Liver (tissue), 9 donors: ENCODE results near the gene SOCS4. TPM values are rescaled to one million over a fixed set of nuclear protein-coding genes. Genes with fewer than 3 reads are reported as not detected.
"Not testable (repeated sequence)": the region's sequence is repeated elsewhere in the genome, so short reads cannot be mapped to it uniquely, and the experiment has no call there.

ENCODE experiments used
- DNase-seq: peaks from one replicate; pipeline ENCODE4 v3.0.0-alpha.2; 2017; ENCODE audit warnings: low spot score
- H3K27ac ChIP-seq, 2 donors: one replicate each; pipeline ENCODE4 v1.7.0; 2013; ENCODE audit warnings: inconsistent platforms in 2 of 2, low read length in 2 of 2, control low read depth in 1 of 2, low read depth in 1 of 2, mild to moderate bottlenecking in 1 of 2
- H3K27me3 ChIP-seq, 4 donors: one replicate each; pipeline versions ENCODE4 v1.6.1 to v1.7.0; 2013; ENCODE audit warnings: low read length in 3 of 4, inconsistent platforms in 1 of 4, mild to moderate bottlenecking in 1 of 4, moderate library complexity in 1 of 4; ENCODE audit not compliant: control insufficient read depth in 4 of 4, insufficient read depth in 4 of 4
- H3K36me3 ChIP-seq, 4 donors: one replicate each; pipeline versions ENCODE4 v1.6.1 to v1.7.0; 2013; ENCODE audit warnings: low read length in 3 of 4, mild to moderate bottlenecking in 3 of 4, low read depth in 1 of 4, moderate library complexity in 1 of 4; ENCODE audit not compliant: control insufficient read depth in 4 of 4, insufficient read depth in 3 of 4
- H3K4me1 ChIP-seq, 4 donors: one replicate each; pipeline versions ENCODE4 v1.6.1 to v1.7.0; 2013; ENCODE audit warnings: low read length in 3 of 4, mild to moderate bottlenecking in 3 of 4, moderate library complexity in 1 of 4; ENCODE audit not compliant: control insufficient read depth in 4 of 4, insufficient read depth in 4 of 4
- H3K4me3 ChIP-seq, 3 donors: one replicate each; pipeline versions ENCODE4 v1.6.1 to v1.7.0; 2013; ENCODE audit warnings: low read length in 3 of 3, control low read depth in 1 of 3, low read depth in 1 of 3, mild to moderate bottlenecking in 1 of 3
- H3K9ac ChIP-seq, 2 donors: one replicate each; pipeline ENCODE4 v1.7.0; 2013; ENCODE audit warnings: low read length in 2 of 2, mild to moderate bottlenecking in 2 of 2, moderate library complexity in 2 of 2, control low read depth in 1 of 2, low read depth in 1 of 2
- H3K9me3 ChIP-seq, 4 donors: one replicate each; pipeline versions ENCODE4 v1.6.1 to v1.7.0; 2013; ENCODE audit warnings: low read length in 3 of 4; ENCODE audit not compliant: control insufficient read depth in 4 of 4
- ATF3 ChIP-seq: IDR thresholded peaks from 2 replicates; pipeline ENCODE4 v1.6.1; 2016; ENCODE audit warnings: antibody characterized with exemption
- CTCF ChIP-seq: fragments of 150-350 bp; IDR thresholded peaks from 2 replicates; pipeline ENCODE4 v1.5.1; 2017; ENCODE audit warnings: improper control_type of control experiment, low read depth, low read length; ENCODE audit not compliant: missing input control
- EGR1 ChIP-seq, 2 donors: IDR thresholded peaks; 2 replicates each; pipeline ENCODE4 v1.6.1; 2016 to 2018; ENCODE audit warnings: antibody characterized with exemption in 2 of 2, low read depth in 2 of 2
- FOXA1 ChIP-seq: IDR thresholded peaks from 2 replicates; pipeline ENCODE4 v1.6.1; 2016; ENCODE audit warnings: antibody characterized with exemption
- FOXA2 ChIP-seq: IDR thresholded peaks from 2 replicates; pipeline ENCODE4 v1.6.1; 2016; ENCODE audit warnings: antibody characterized with exemption
- GABPA ChIP-seq, 2 donors: IDR thresholded peaks in 1 of 2; conservative IDR thresholded peaks in 1 of 2; 2 replicates each; pipeline ENCODE4 v1.6.1; 2016; ENCODE audit warnings: antibody characterized with exemption in 2 of 2, mild to moderate bottlenecking in 1 of 2, moderate library complexity in 1 of 2
- HNF4A ChIP-seq, 2 donors: conservative IDR thresholded peaks; 2 replicates each; pipeline ENCODE4 v1.6.1; 2016; ENCODE audit warnings: antibody characterized with exemption in 2 of 2, mild to moderate bottlenecking in 2 of 2
- HNF4G ChIP-seq: IDR thresholded peaks from 2 replicates; pipeline ENCODE4 v1.6.1; 2016; ENCODE audit warnings: antibody characterized with exemption
- JUND ChIP-seq, 2 donors: IDR thresholded peaks; 2 replicates each; pipeline ENCODE4 v1.6.1; 2016; ENCODE audit warnings: antibody characterized with exemption in 2 of 2
- MAX ChIP-seq: IDR thresholded peaks from 2 replicates; pipeline ENCODE4 v1.6.1; 2016; ENCODE audit warnings: antibody characterized with exemption
- NR2F2 ChIP-seq: IDR thresholded peaks from 2 replicates; pipeline ENCODE4 v1.6.1; 2016; ENCODE audit warnings: antibody characterized with exemption
- RAD21 ChIP-seq, 2 donors: IDR thresholded peaks; 2 replicates each; pipeline ENCODE4 v1.6.1; 2016; ENCODE audit warnings: antibody characterized with exemption in 2 of 2, mild to moderate bottlenecking in 2 of 2
- REST ChIP-seq: IDR thresholded peaks from 2 replicates; pipeline ENCODE4 v1.6.1; 2016; ENCODE audit warnings: antibody characterized with exemption, mild to moderate bottlenecking
- RXRA ChIP-seq, 2 donors: IDR thresholded peaks; 2 replicates each; pipeline ENCODE4 v1.6.1; 2017 to 2018; ENCODE audit warnings: antibody characterized with exemption in 2 of 2, mild to moderate bottlenecking in 1 of 2
- SP1 ChIP-seq: IDR thresholded peaks from 2 replicates; pipeline ENCODE4 v1.6.1; 2018; ENCODE audit warnings: antibody characterized with exemption, mild to moderate bottlenecking
- TAF1 ChIP-seq: conservative IDR thresholded peaks from 2 replicates; pipeline ENCODE4 v1.6.1; 2016; ENCODE audit warnings: antibody characterized with exemption, mild to moderate bottlenecking
- YY1 ChIP-seq: IDR thresholded peaks from 2 replicates; pipeline ENCODE4 v1.6.1; 2016; ENCODE audit warnings: antibody characterized with exemption, mild to moderate bottlenecking
- ZBTB33 ChIP-seq: IDR thresholded peaks from 2 replicates; pipeline ENCODE4 v1.6.1; 2016; ENCODE audit warnings: antibody characterized with exemption
- WGBS: extraction: QIAGEN DNeasy Blood & Tissue Kit; methylation state at CpG from one replicate; pipeline ENCODE4 v1.1.7; 2013; 5-methylcytosine and 5-hydroxymethylcytosine counted together
- polyA plus RNA-seq, 2 donors: library from polyadenylated mRNA; stranded (reverse) in 1 of 2; unstranded in 1 of 2; fragments of 200-250 nt in 1 of 2; fragments of >200 nt in 1 of 2; fragmentation: Nextera tagmentation in 1 of 2; extraction: Ambion mirVana in 1 of 2; gene quantifications; one replicate each; pipeline versions ENCODE4 v1.2.1 to v1.2.3, GENCODE V29; 2013 to 2015
- total RNA-seq, 2 donors: library from RNA; depleted of rRNA; stranded (reverse); fragments of >200 nt; gene quantifications; one replicate each; pipeline ENCODE4 v1.2.3, GENCODE V29; 2014
- donor health status: healthy.
- donor health status: healthy.
- donor health status: healthy.
- donor health status: healthy.
- donor health status: healthy.

The SOCS4 gene
- total and polyA plus RNA-seq, 4 donors: 2.2 to 7.4 (median 6.0) TPM

GRCh38 chr14:55077170-55078151 is 50.4 kb downstream of the SOCS4 start:
- no peak for DNase-seq
- TF ChIP-seq RAD21 (IDR thresholded peaks at IDR 0.05) (no peak), SP1 (no peak), FOXA2 (no peak)
- WGBS: 83% methylated on average over 17 of the region's 17 CpGs
- Histone ChIP-seq H3K27me3 (peaks cover 0 to 4% (median 0%) of the 10 kb centered on the region in 4 donors), H3K4me3 (no peak overlapping the region), H3K9me3 (no peaks in the 10 kb centered on the region), H3K27ac (no peak overlapping the region), H3K4me1 (no peaks in the 10 kb centered on the region), H3K9ac (no peak overlapping the region), H3K36me3 (no peaks in the 10 kb centered on the region)

GRCh38 chr14:55079961-55080360 is 52.9 kb downstream of the SOCS4 start:
- WGBS: 90% methylated on average over 6 of the region's 6 CpGs
- not testable (repeated sequence) for H3K9me3 ChIP-seq, DNase-seq

GRCh38 chr14:55084401-55085059 is 57.5 kb downstream of the SOCS4 start:
- Histone ChIP-seq H3K36me3 (no peaks in the 10 kb centered on the region), H3K9me3 (no peaks in the 10 kb centered on the region), H3K27ac (no peak overlapping the region), H3K4me1 (no peaks in the 10 kb centered on the region), H3K9ac (no peak overlapping the region), H3K27me3 (peaks cover 0 to 4% (median 0%) of the 10 kb centered on the region in 4 donors), H3K4me3 (no peak overlapping the region)
- no peak for DNase-seq
- no peak for TF ChIP-seq FOXA2
- TF ChIP-seq ATF3: no peak
- no peak for TF ChIP-seq JUND (IDR thresholded peaks at IDR 0.05)
- no peak for TF ChIP-seq RXRA (IDR thresholded peaks at IDR 0.05)
- TF ChIP-seq MAX: no peak
- TF ChIP-seq REST: no peak
- TF ChIP-seq CTCF: no peak
- no peak for TF ChIP-seq TAF1
- TF ChIP-seq SP1: no peak
- no peak for TF ChIP-seq NR2F2
- TF ChIP-seq GABPA (IDR thresholded peaks at IDR 0.05 in 1 of 2, conservative IDR thresholded peaks at IDR 0.05 in 1 of 2): no peak
- no peak for TF ChIP-seq ZBTB33
- no peak for TF ChIP-seq FOXA1
- TF ChIP-seq HNF4A (conservative IDR thresholded peaks at IDR 0.05): no peak
- no peak for TF ChIP-seq YY1
- no peak for TF ChIP-seq HNF4G
- no peak for TF ChIP-seq EGR1 (IDR thresholded peaks at IDR 0.05; ENCODE audit: low read depth in 2 of 2)

More at GRCh38 chr14:55079961-55080360, 52.9 kb downstream of the SOCS4 start:
- not testable (repeated sequence) for H3K9ac ChIP-seq, H3K27me3 ChIP-seq, H3K4me1 ChIP-seq, H3K4me3 ChIP-seq, H3K36me3 ChIP-seq, H3K27ac ChIP-seq
